ENCODE data around the gene LTB.

DNA sequence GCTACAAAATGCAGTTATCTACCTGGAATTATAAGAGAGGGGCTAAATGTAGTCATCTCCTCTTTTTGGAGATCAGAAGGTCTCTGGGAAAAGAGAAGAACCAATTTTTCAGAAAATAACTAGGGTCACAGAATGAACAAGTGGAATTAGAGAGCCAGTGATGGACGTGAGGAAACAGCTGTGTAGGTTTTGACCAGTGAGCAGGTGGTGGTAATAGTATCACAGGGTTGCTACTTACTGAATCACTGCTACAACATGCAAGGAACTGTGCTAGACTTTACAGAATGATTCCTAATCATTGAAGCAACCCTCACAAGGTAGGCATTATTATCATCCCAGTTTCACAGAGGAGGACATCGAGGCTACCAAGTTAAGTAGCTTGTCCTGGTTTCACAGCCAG, 37.5 kb downstream of the LTB start:
- TF ChIP-seq CTCF (tag by site-specific recombination; IDR thresholded peaks at IDR 0.05) (no peak), BCL11A (tag by site-specific recombination; IDR thresholded peaks at IDR 0.05; ENCODE audit: low read depth) (no peak), ZBTB6 (tag by site-specific recombination; IDR thresholded peaks at IDR 0.05) (no peak), ZNF391 (tag by site-specific recombination; IDR thresholded peaks at IDR 0.05; ENCODE audit: borderline replicate concordance, low read depth) (no peak)
- TF ChIP-seq, protein P1, sequence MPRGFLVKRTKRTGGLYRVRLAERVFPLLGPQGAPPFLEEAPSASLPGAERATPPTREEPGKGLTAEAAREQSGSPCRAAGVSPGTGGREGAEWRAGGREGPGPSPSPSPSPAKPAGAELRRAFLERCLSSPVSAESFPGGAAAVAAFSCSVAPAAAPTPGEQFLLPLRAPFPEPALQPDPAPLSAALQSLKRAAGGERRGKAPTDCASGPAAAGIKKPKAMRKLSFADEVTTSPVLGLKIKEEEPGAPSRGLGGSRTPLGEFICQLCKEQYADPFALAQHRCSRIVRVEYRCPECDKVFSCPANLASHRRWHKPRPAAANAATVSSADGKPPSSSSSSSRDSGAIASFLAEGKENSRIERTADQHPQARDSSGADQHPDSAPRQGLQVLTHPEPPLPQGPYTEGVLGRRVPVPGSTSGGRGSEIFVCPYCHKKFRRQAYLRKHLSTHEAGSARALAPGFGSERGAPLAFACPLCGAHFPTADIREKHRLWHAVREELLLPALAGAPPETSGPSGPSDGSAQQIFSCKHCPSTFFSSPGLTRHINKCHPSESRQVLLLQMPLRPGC (tag by site-specific recombination; IDR thresholded peaks at IDR 0.05): no peak

Measured in HEK293 (cell line).